ENCODE results near the gene AHCTF1. TPM values are rescaled to one million over a fixed set of nuclear protein-coding genes. Genes with fewer than 3 reads are reported as not detected.
A peak's percentile ranks its signal among the peaks of the same experiment; 100 is the strongest.

The AHCTF1 gene, protein sequence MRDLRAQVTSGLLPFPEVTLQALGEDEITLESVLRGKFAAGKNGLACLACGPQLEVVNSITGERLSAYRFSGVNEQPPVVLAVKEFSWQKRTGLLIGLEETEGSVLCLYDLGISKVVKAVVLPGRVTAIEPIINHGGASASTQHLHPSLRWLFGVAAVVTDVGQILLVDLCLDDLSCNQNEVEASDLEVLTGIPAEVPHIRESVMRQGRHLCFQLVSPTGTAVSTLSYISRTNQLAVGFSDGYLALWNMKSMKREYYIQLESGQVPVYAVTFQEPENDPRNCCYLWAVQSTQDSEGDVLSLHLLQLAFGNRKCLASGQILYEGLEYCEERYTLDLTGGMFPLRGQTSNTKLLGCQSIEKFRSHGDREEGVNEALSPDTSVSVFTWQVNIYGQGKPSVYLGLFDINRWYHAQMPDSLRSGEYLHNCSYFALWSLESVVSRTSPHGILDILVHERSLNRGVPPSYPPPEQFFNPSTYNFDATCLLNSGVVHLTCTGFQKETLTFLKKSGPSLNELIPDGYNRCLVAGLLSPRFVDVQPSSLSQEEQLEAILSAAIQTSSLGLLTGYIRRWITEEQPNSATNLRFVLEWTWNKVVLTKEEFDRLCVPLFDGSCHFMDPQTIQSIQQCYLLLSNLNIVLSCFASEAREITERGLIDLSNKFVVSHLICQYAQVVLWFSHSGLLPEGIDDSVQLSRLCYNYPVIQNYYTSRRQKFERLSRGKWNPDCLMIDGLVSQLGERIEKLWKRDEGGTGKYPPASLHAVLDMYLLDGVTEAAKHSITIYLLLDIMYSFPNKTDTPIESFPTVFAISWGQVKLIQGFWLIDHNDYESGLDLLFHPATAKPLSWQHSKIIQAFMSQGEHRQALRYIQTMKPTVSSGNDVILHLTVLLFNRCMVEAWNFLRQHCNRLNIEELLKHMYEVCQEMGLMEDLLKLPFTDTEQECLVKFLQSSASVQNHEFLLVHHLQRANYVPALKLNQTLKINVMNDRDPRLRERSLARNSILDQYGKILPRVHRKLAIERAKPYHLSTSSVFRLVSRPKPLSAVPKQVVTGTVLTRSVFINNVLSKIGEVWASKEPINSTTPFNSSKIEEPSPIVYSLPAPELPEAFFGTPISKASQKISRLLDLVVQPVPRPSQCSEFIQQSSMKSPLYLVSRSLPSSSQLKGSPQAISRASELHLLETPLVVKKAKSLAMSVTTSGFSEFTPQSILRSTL (N-terminal part only)
- total RNA-seq, result 10 to 100 TPM; 30.8 to 45.6 TPM

- Mint-ChIP-seq H3K36me3 (ENCODE audit: low read depth) (peaks cover 48% of the 10 kb centered on the region), H3K4me1 (no peaks in the 10 kb centered on the region), H3K27ac (peak within 1 kb of the TSS; percentile 95), H3K9me3 (no peaks in the 10 kb centered on the region), H3K4me3 (peak within 1 kb of the TSS; percentile 95), H3K27me3 (no peaks in the 10 kb centered on the region)
- ATAC-seq (replicated peaks), result peak; percentile 95
Observed at GRCh38 chr1:246931549-246932365, at the start of gene AHCTF1. Gene AHCTF1, minus strand, starts transcription at chr1:246931948. Its CDS starts 13,578 bp downstream, at chr1:246918370.

DNA sequence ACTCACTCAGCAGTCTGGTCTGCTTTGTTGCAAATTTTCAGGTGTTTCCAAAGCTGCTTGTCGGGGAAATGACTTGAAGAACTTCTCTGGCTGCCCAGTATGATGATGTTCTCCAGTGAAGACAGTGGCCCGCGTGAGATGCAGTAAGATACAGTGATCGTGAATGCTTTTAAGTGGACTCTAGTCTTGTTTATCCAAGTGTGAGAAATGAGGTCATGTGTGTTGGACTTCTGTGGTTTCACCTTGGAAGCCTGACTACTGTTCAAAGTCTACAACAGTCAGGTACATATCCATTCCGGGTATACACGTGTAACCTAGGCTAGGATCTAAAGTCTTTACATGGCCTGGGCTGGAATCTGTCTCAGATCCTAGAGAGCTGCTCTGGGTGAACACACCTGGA is 47.0 kb upstream of the AHCTF1 start:
- Mint-ChIP-seq H3K27ac (no peak overlapping the region), H3K4me1 (no peaks in the 10 kb centered on the region), H3K4me3 (no peak overlapping the region), H3K9me3 (peaks cover 16% of the 10 kb centered on the region), H3K27me3 (peaks cover 12% of the 10 kb centered on the region), H3K36me3 (ENCODE audit: low read depth) (no peaks in the 10 kb centered on the region)
- no peak for ATAC-seq (replicated peaks)

DNA sequence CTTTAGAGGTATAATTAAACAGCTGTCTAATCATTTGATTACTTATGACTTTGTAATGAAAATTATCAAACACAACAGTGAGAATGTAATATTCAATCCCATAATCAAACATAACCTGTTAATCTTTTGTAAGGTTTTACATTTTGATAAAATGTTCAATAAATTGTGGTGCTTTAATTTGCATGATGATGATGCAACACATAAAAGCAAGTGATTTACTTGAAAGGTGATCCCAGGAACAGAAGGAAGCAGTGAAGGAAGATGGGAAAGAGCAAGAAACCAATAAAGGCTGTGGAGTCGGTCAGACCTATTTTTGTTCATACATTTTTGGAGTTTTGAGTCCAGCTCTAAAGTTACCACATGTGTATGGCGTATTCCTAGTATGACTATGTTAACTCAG is 46.5 kb upstream of the AHCTF1 start:
- Mint-ChIP-seq H3K4me1 (no peaks in the 10 kb centered on the region), H3K27ac (no peak overlapping the region), H3K27me3 (peaks cover 12% of the 10 kb centered on the region), H3K36me3 (ENCODE audit: low read depth) (no peaks in the 10 kb centered on the region), H3K9me3 (peaks cover 16% of the 10 kb centered on the region), H3K4me3 (no peak overlapping the region)
- ATAC-seq (replicated peaks), result no peak

DNA sequence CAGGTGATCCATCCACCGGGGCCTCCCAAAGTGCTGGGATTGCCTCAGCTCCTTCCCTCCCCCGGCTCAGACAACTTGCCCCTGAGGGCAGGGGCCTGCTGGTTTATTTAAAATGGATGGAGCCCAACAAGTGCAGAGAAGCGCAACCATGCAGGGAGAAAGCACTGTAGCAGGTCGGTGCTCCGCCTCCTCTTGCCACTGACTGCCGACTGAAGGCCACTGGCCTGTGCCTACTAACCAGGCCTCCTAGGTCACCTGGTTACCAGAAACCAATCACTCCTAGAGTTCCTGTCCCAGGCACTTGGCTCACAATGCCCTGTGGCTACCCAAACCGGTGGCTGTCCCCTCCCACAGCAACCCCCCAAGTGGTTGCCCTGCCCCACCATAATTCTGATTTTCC is 40.2 kb upstream of the AHCTF1 start:
- no peak overlapping the region for H3K27ac Mint-ChIP-seq
- peaks cover 3% of the 10 kb centered on the region for H3K27me3 Mint-ChIP-seq
- H3K36me3 Mint-ChIP-seq (ENCODE audit: low read depth), result no peaks in the 10 kb centered on the region
- no peak for ATAC-seq (replicated peaks)
- H3K4me3 Mint-ChIP-seq, result no peak overlapping the region
- H3K4me1 Mint-ChIP-seq, result no peaks in the 10 kb centered on the region
- peaks cover 18% of the 10 kb centered on the region for H3K9me3 Mint-ChIP-seq

DNA sequence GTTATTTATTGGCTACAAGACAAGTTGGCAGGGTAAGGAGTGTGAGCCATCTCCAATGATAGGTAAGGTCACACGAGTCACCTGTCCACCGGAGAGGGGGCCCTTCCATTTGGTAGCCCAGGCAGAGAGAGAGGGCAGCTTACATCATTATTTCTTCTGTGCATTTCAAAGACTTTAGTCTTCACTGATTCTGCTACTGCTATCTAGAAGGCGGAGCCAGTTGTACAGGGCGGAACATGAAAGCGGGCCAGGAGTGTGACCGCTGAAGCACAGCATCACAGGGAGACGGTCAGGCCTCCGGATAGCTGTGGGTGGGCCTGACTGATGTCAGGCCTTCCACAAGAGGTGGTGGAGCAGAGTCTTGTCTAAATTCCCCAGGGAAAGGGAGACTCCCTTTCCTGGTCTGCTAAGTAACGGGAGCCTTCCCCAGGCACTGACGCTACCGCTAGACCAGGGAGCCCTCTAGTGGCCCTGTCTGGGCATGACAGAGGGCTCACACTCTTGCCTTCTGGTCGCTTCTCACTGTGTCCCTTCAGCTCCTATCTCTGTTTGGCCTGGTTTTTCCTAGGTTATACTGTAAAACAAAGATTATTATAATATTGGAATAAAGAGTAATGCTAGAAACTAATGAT is 39.5 kb upstream of the AHCTF1 start:
- Mint-ChIP-seq H3K36me3 (ENCODE audit: low read depth) (no peaks in the 10 kb centered on the region), H3K4me1 (no peaks in the 10 kb centered on the region), H3K4me3 (no peak overlapping the region), H3K27me3 (no peaks in the 10 kb centered on the region), H3K27ac (no peak overlapping the region), H3K9me3 (peaks cover 18% of the 10 kb centered on the region)
- no peak for ATAC-seq (replicated peaks)

DNA sequence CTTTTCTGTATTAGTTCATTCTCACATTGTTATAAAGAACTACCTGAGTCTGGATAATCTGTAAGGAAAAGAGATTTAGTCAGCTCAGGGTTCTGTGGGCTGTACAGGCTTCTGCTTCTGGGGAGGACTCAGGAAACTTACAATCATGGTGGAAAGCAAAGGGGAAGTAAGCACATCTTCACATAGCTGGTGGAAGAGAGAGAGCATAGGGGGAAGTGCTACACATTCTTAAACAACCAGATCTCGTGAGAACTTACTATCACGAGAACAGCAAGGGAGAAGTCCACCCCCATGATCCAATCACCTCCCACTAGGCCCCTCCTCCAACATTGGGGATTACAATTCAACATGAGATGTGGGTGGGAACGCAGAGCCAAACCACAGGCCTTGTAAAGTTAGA is 37.9 kb upstream of the AHCTF1 start:
- Mint-ChIP-seq H3K4me3 (no peak overlapping the region), H3K27ac (no peak overlapping the region), H3K4me1 (no peaks in the 10 kb centered on the region), H3K36me3 (ENCODE audit: low read depth) (no peaks in the 10 kb centered on the region), H3K9me3 (peaks cover 21% of the 10 kb centered on the region), H3K27me3 (no peaks in the 10 kb centered on the region)
- no peak for ATAC-seq (replicated peaks)

- Mint-ChIP-seq H3K27ac (no peak overlapping the region), H3K9me3 (peaks cover 21% of the 10 kb centered on the region), H3K27me3 (peaks cover 3% of the 10 kb centered on the region), H3K4me3 (no peak overlapping the region), H3K36me3 (ENCODE audit: low read depth) (no peaks in the 10 kb centered on the region), H3K4me1 (no peaks in the 10 kb centered on the region)
- ATAC-seq (replicated peaks), result no peak
Observed at GRCh38 chr1:246966502-246966901, 34.8 kb upstream of the AHCTF1 start.

- H3K27ac Mint-ChIP-seq, result no peak overlapping the region
- no peaks in the 10 kb centered on the region for H3K4me1 Mint-ChIP-seq
- no peaks in the 10 kb centered on the region for H3K36me3 Mint-ChIP-seq (ENCODE audit: low read depth)
- H3K9me3 Mint-ChIP-seq, result no peaks in the 10 kb centered on the region
- H3K27me3 Mint-ChIP-seq, result peaks cover 7% of the 10 kb centered on the region
- no peak overlapping the region for H3K4me3 Mint-ChIP-seq
- ATAC-seq (replicated peaks), result no peak
Observed at GRCh38 chr1:246959944-246960693, 28.4 kb upstream of the AHCTF1 start.

DNA sequence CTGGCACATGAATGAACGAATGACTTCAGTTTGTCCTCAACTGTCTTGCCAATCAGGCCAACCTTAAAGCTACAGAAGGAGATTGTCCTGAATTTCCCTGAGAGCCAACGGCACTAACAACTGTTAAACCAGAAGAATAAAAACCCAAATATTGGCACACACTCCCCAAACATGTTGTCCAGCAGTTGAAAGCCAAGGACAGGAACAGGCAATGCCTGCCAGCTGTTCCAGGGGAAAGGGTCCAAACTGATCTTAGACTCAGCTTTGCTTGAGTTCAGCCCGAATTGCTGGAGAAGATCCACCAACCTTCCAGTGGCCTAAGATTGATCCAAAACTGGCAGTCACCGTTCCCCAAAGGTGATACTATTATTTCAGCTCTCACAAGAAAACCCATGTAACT is 22.4 kb upstream of the AHCTF1 start:
- no peak for ATAC-seq (replicated peaks)
- Mint-ChIP-seq H3K27ac (no peak overlapping the region), H3K4me1 (no peaks in the 10 kb centered on the region), H3K9me3 (no peaks in the 10 kb centered on the region), H3K36me3 (ENCODE audit: low read depth) (no peaks in the 10 kb centered on the region), H3K4me3 (no peak overlapping the region), H3K27me3 (peaks cover 4% of the 10 kb centered on the region)

DNA sequence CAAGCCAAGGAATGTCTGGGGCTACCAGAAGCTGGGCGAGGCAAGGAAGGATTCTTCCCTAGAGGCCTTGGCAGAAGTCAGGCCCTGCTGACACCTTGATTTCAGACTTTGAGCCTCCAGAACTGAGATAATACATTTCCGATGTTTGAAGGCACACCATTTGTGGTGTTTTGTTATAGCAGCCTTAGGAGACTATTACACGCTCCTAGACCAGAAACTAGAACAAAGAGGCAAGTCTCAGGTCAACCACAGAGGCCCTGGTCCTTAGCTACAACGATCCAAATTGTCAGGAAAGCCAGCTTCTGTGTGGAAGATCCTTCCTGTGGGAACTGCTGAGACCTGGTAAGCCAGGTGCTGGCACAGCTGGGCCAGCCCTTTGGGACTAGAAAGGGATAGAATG is 19.7 kb upstream of the AHCTF1 start:
- Mint-ChIP-seq H3K4me1 (no peaks in the 10 kb centered on the region), H3K27ac (no peak overlapping the region), H3K9me3 (no peaks in the 10 kb centered on the region), H3K27me3 (no peaks in the 10 kb centered on the region), H3K36me3 (ENCODE audit: low read depth) (no peaks in the 10 kb centered on the region), H3K4me3 (no peak overlapping the region)
- no peak for ATAC-seq (replicated peaks)

DNA sequence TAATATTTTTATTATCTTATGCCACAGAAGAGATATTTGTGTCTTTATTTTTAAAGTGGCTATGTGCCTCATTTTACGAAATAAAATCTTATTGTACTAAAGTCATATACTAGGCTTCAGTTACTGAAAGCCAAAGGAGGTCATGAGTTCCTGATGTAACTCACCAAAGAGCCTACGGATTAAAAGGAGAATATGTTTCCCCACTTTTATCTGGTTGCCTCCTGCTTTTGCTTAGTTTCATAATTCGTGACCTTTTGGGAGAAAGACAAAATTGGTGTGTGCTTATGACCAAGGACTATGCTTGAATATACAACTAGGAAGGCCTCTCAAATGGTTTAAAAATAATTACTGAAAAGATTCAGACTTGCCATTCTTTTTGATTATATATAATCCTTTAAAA is 18.2 kb upstream of the AHCTF1 start:
- Mint-ChIP-seq H3K27me3 (no peaks in the 10 kb centered on the region), H3K4me1 (no peaks in the 10 kb centered on the region), H3K36me3 (ENCODE audit: low read depth) (no peaks in the 10 kb centered on the region), H3K4me3 (no peak overlapping the region), H3K9me3 (no peaks in the 10 kb centered on the region), H3K27ac (no peak overlapping the region)
- ATAC-seq (replicated peaks), result no peak

DNA sequence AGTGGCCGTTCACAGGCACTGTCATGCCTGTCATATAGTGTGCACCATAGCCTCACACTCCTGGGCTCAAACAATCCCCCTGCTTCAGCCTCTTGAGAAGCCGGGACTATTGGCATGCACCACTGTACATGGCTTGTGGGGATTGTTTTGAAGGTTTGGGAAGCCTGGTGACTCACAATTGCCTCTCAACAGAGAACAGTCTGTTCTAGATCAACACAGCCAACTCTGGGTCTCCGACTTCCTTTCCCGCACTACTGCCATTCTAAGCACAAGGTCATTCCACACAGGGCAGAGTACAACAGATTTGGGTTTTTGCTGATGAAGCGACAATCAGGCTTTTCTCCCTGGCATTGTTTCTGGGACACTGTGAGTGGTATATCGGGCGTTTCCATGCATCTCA is 15.5 kb upstream of the AHCTF1 start:
- Mint-ChIP-seq H3K4me3 (no peak overlapping the region), H3K27me3 (no peaks in the 10 kb centered on the region), H3K36me3 (ENCODE audit: low read depth) (no peaks in the 10 kb centered on the region), H3K9me3 (no peaks in the 10 kb centered on the region), H3K4me1 (no peaks in the 10 kb centered on the region), H3K27ac (no peak overlapping the region)
- ATAC-seq (replicated peaks), result no peak

DNA sequence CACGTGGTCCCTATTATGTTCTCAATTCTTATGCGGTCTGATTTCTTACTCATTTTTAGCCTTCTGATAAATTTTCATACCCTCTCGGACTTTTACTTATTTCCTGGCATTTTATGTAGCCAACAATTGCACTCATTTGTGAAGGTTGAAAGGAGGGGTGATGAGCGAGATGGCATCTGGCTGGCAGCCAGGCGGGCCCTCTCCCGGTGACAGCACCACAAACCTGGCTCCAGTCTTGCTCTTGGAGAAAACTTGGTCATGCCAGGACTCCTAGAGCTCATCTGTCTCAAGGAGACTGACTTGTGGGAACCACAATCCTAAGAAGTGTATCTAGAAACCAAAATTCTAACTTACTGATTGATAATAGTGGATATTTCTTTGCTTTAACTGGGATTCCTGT is 14.6 kb upstream of the AHCTF1 start:
- no peaks in the 10 kb centered on the region for H3K9me3 Mint-ChIP-seq
- no peak overlapping the region for H3K27ac Mint-ChIP-seq
- no peaks in the 10 kb centered on the region for H3K4me1 Mint-ChIP-seq
- no peaks in the 10 kb centered on the region for H3K36me3 Mint-ChIP-seq (ENCODE audit: low read depth)
- no peak overlapping the region for H3K4me3 Mint-ChIP-seq
- no peaks in the 10 kb centered on the region for H3K27me3 Mint-ChIP-seq
- no peak for ATAC-seq (replicated peaks)

Data from activated T-helper 17 cell treated with anti-CD3 and anti-CD28 coated beads, Interleukin-2, amount 50 U/mL, for 72 hours (primary cell).